Measurements from ENCODE around the gene CTDP1. TPM values are rescaled to one million over a fixed set of nuclear protein-coding genes. Genes with fewer than 3 reads are reported as not detected.
A peak's percentile ranks its signal among the peaks of the same experiment; 100 is the strongest.

Gene CTDP1
- total RNA-seq, 2 donors from 2014 or later: 8.8 to 21.8 TPM

DNA sequence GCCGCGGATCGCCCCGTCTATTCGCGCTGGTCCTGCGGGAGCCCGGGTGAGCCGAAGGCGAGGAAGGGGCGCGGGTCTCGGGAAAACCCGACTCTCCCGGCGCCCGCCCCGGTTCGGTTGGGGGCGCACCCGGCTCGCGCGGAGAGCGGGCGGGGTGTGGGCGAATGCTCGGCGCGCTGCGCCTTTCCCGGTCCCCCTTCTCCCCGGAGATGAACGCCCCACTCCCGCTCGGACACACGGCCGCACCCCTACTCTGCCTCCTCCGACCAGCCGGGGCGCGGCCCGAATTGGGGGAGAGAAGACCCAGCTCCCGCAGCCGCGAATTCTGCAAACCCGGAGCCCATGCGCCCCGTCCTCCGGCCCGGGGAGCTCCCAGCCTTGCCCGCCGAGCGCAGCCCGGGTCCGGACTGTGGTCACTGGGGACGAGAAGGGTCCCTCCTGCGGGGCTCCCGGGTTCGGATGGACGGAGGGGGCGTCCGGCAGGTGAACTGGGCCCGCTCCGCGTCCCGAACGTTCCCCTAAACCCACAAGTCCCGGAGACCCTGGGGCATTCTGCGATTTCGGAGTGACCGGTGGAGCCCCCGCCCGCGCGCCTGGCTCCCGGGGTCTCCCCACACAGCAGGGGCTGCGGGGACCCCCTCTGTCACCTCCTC is 118.9 kb downstream of the CTDP1 start:
- H3K27ac ChIP-seq: no peak overlapping the region
- no peak overlapping the region for H3K4me3 ChIP-seq
- intact Hi-C loops (cut with DNase I): no loop called here
- peaks cover 0 to 19% of the 10 kb centered on the region in 2 donors for H3K27me3 ChIP-seq
- no peaks in the 10 kb centered on the region for H3K36me3 ChIP-seq (replicated peaks in 1 of 2; ENCODE audit: insufficient read depth in 1 of 2, low read depth in 2 of 2)
- DNase-seq (peak in 1 of 4 donors; percentile 2), ATAC-seq (no peak)
- no peaks in the 10 kb centered on the region for H3K9me3 ChIP-seq
- H3K4me1 ChIP-seq: peaks cover 18% of the 10 kb centered on the region
- TF ChIP-seq CTCF (IDR thresholded peaks at IDR 0.05): no peak
- TF ChIP-seq POLR2A (IDR thresholded peaks at IDR 0.05): no peak
- WGBS, 2 donors: 2 to 6% methylated on average over 12 to 66 of the region's 78 CpGs

DNA sequence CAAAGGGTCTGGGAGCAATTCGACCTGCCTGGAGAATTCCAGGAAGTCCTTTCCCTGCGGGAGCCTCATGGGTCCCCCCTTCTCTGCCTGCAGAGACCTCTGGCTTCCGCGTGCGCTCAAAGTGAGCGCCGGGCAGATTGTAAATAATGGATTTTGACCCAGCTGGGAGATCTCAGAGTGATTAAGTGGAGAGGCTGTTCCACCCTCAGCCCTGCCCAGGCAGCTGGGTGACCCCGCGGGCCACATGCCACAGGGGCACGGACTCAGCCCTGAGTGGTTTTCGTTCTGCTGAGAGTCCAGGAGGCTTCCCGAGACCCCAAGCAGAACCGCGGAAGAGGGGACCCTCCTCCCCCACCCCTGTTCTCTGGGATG is 119.4 kb downstream of the CTDP1 start:
- Histone ChIP-seq H3K27ac (no peak overlapping the region), H3K4me1 (peaks cover 18% of the 10 kb centered on the region), H3K9me3 (no peaks in the 10 kb centered on the region), H3K4me3 (no peak overlapping the region), H3K36me3 (replicated peaks in 1 of 2; ENCODE audit: insufficient read depth in 1 of 2, low read depth in 2 of 2) (no peaks in the 10 kb centered on the region), H3K27me3 (peaks cover 0 to 19% of the 10 kb centered on the region in 2 donors)
- DNase-seq (no peak), ATAC-seq (no peak)
- WGBS, 2 donors: 2 to 6% methylated on average over 7 to 14 of the region's 14 CpGs
- no peak for TF ChIP-seq CTCF (IDR thresholded peaks at IDR 0.05)
- TF ChIP-seq POLR2A (IDR thresholded peaks at IDR 0.05): no peak
- intact Hi-C loops (cut with DNase I): no loop called here

GRCh38 chr18:79799619-79800370 is 120.2 kb downstream of the CTDP1 start:
- peaks cover 18% of the 10 kb centered on the region for H3K4me1 ChIP-seq
- 53 to 67% methylated on average over 30 of the region's 30 CpGs for WGBS, 2 donors
- ATAC-seq: no peak
- H3K27ac ChIP-seq: no peak overlapping the region
- H3K9me3 ChIP-seq: no peaks in the 10 kb centered on the region
- peaks cover 0 to 19% of the 10 kb centered on the region in 2 donors for H3K27me3 ChIP-seq
- no peaks in the 10 kb centered on the region for H3K36me3 ChIP-seq (replicated peaks in 1 of 2; ENCODE audit: insufficient read depth in 1 of 2, low read depth in 2 of 2)
- DNase-seq: no peak
- H3K4me3 ChIP-seq: no peak overlapping the region
- no peak for TF ChIP-seq POLR2A (IDR thresholded peaks at IDR 0.05)
- intact Hi-C loops (cut with DNase I): loop anchor here (10.0 kb wide), 1 partner anchor 55 kb away; no protein-coding TSS in a partner anchor

DNA sequence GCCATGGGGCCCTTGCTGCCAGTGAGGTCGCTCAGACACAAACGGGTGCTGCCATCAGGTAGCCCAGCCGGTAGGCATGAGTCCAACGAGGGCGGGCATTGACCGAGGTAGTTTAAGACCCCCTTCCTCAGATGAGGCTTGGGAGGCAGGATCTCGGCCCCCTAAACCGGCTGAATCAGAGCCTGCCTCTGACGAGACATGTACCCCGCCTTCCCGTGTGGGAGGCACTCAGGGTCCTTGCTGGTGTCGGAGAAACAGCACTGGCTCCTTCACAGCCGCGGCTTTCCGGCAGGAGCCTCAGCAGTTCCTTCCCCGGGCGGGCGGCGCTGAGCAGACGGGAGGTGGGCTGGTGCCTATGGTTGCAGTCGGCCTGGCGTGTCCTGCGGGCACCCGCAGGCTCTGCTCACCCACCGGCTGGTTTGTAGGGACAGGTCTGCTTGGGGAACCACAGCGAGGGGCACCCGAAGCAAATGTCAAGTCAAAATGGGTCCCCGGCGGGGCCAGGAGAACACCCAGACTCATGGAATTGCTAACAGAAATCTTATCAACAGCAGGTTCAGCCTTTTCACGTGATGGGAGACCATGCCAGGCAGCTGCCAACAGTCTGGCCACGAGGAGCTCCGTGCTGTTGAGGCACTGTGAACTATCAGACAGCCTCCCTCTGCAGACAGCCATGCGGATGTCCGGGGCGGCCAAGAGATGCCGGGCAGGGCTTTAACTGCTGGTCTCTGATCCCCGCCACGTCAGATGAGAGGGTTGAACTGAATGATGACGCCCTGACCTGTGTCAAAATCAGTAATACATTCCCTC is 121.0 kb downstream of the CTDP1 start:
- H3K27me3 ChIP-seq: peaks cover 0 to 19% of the 10 kb centered on the region in 2 donors
- 84 to 88% methylated on average over 24 to 37 of the region's 39 CpGs for WGBS, 2 donors
- intact Hi-C loops (cut with DNase I): loop anchor here (10.0 kb wide), 1 partner anchor 56 kb away; no protein-coding TSS in a partner anchor

More for the DNA sequence above, 121.0 kb downstream of the CTDP1 start:
- no peaks in the 10 kb centered on the region for H3K36me3 ChIP-seq (replicated peaks in 1 of 2; ENCODE audit: insufficient read depth in 1 of 2, low read depth in 2 of 2)
- peaks cover 18% of the 10 kb centered on the region for H3K4me1 ChIP-seq
- no peak overlapping the region for H3K4me3 ChIP-seq
- TF ChIP-seq CTCF (IDR thresholded peaks at IDR 0.05) (no peak), POLR2A (IDR thresholded peaks at IDR 0.05) (no peak)
- no peak for DNase-seq
- no peaks in the 10 kb centered on the region for H3K9me3 ChIP-seq
- H3K27ac ChIP-seq: no peak overlapping the region
- ATAC-seq: no peak

Data from body of pancreas (tissue), 4 donors.